Measurements from ENCODE around the gene SLC25A42.
"Not testable (repeated sequence)": the region's sequence is repeated elsewhere in the genome, so short reads cannot be mapped to it uniquely, and the experiment has no call there.

SLC25A42 gene

DNA sequence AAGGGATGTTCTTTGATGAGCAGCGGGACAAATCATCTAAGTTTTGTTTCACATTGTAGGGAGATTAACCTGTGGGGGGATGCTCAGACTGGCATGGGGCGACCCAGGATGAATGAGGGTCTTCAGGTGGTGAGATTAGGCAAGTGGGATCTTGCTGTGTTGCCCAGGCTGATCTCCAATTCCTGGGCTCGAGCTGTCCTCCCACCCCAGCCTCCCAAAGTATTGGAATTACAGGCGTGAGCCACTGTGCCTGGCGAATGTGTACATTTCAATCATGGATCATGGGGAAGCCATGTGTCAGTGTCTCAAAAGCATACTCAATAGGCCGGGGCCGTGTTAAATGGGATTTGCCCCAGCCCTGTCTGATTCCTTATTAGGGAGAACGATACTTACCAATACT lies 8.1 kb downstream of the SLC25A42 start:
- DNase-seq, result no peak

GRCh38 chr19:19074196-19074882 lies 10.5 kb downstream of the SLC25A42 start:
- DNase-seq, result no peak

DNA sequence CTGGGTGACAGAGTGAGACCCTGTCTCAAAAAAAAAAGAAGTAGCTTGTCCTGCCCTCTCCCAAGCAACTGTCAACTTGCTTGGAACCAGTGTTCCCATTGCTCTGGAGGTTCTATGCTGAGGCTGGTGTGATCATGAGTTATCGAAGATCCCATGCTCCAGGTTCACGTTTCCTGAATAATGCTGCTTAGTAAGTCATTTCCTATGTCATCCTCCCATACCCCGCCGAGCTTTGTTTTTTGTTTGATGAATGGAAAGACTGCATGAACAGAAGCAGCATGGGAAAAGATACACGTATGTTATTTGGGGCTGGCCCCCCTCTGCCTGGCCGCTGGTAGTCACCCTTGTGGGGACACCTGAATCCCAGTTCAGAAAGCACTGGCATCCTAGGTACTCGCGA lies 11.3 kb downstream of the SLC25A42 start:
- DNase-seq, result no peak

DNA sequence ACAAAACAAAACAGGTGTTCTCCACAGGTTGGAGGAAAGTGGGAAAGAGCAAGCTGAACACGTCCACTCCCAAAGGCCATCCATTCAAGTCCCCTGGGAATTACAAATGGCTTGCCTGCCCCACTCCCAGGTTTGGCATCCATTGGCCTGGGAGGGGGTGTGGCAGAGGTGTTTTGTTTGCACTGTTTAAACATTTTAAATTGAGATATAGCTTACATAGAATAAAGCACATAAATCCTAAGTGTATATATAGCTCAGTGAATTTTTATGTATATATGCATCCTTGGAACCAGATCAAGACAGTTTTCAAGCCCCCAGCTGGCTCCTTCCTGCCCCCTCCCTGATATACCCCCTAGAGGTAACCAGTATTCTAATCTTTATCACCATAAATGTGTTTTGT lies 12.7 kb downstream of the SLC25A42 start:
- DNase-seq, result no peak

DNA sequence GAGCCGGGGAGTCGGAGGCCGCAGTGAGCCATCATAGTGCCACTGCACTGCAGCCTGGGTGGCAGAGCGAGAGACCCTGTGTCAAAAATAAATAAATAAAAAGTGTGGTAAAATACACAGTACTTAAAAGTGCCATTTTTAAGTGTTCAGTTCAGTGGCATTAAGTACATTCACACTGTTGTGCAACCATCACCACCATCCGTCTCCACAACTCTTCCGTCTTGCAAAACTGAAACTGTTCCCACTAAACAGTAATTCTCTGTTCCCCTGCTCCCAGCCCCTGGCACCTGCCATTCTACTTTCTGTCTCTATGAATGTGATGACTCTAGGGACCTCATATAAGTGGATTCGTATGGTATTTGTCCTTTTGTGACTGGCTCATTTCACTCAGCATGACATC lies 13.3 kb downstream of the SLC25A42 start:
- DNase-seq, result peak in 1 of 2 experiments; percentile 35

DNA sequence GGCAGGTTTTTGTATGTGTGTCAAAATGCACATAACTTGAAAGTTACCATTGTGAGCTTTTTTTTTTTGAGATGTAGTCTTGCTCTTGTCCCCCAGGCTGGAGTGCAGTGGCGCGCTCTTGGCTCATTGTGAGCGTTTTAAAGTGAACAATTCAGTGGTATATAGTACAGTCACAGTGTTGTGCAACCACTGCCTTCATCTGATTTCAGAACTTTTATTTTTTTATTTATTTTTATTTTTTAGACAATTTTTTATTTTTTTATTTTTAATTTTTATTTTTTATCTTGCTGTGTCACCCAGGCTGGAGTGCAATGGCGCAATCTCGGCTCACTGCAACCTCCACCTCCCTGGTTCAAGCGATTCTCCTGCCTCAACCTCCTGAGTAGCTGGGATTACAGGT lies 15.0 kb downstream of the SLC25A42 start:
- DNase-seq, result no peak

DNA sequence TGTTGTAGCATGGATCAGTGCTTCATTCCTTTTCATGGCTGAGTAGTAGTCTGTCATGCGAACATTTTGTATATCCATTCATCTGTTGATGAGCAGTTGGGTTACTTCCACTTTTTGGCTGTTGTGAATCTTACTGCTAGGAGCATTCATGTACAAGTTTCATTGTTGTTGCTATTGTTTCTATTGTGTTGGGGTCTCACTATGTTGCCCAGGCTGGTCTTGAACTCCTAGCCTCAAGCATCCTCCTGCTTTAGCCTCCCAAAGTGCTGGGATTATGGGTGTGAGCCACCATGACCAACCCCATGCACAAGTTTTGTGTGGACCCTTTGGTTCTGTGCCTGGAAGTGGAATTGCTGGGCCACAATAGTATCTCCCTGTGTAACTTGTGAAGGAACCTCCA lies 15.8 kb downstream of the SLC25A42 start:
- DNase-seq, result no peak

DNA sequence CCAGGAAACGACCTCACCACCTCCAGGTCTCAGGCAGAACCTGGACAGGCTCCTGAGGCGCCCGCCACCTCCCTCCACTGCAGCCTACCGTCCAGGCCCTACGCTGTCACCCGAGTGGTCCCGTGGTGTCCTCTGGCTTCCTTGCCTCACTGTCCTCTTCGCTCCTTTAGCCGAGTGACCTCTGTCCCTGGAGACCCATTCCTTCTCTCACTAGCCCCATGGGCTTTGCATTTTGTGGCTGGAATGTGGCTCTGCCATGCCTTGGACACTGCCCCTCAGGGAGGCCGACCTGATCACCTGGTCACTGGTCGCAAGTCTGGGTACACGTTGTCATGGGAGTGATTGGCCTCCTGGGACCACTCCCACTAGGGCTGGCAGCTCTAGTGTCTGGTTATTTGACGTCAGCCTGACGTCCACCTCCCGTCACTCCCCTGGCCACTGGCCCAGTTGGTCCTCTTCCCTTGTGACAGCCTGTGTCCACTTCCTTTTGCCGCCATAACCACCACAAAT lies 17.9 kb downstream of the SLC25A42 start:
- no peak for DNase-seq

- no peak for DNase-seq
These were observed 19.8 kb downstream of the SLC25A42 start for GRCh38 chr19:19083413-19084178.

DNA sequence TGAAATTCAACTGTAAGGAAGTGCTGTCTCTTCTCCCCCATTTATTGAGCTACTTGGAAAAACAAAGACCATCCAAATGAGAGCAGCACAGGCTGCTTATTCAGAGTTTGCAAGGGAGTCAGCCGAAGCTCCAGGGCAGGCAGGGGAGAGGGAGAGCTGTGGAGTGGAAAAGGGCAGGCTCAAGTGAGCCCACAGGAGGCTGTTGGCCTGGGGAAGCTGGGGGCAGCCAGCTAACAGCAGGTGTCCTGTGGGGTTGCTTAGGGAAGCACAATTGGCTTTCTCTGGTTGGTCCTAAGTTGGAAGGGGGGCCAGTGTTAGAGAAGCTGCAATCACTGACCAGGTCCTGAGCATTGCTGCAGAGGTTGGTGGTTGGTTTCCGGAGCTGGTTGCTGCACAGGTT lies 23.9 kb downstream of the SLC25A42 start:
- no peak for DNase-seq

GRCh38 chr19:19094513-19094912 lies 30.7 kb downstream of the SLC25A42 start:
- DNase-seq, result no peak

GRCh38 chr19:19095691-19096090 lies 31.9 kb downstream of the SLC25A42 start:
- no peak for DNase-seq

DNA sequence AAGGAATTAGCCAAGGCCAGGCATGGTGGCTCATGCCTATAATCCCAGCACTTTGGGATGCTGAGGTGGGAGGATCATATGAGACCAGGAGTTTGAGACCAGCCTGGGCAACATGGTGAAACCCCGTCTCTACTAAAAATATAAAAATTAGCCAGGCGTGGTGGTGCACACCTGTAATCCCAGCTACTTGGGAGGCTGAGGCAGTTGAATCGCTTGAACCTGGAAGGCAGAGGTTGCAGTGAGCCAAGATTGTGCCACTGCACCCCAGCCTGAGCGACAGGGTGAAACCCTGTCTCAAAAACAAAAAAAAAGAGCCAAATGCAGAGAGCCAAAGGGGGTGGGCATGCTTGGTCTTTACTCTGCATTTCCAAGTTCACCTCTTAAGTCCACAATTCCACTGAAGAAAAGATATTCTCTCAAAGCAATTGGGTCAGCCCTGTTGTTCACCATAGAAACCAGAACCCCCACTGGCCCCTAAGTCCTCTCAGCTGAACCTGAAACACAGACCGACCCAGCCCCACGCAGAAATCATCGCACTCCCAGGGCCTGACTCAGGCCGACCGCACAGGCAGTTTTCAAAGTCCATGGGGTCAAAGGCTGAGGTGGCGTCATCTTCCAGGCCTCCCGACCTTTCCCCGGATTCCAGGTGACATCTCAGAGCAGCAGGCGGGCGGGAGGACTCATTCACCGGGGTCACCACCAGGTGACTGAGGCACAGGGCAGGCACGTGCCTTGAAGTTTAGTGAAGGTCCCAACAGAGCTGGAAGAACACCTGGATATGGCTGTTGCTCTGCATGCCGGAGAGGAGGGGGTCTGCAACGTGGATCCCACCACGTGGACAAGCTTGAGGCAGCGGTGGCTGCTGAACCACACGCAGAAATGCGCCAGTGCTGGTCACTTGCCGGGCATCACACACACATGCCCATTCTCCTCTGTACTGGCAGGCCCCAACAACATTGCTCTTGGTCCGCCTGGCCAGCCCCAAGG lies 33.1 kb downstream of the SLC25A42 start:
- no peak for DNase-seq

- no peak for DNase-seq
These were observed 34.4 kb downstream of the SLC25A42 start for GRCh38 chr19:19098084-19098702.

DNA sequence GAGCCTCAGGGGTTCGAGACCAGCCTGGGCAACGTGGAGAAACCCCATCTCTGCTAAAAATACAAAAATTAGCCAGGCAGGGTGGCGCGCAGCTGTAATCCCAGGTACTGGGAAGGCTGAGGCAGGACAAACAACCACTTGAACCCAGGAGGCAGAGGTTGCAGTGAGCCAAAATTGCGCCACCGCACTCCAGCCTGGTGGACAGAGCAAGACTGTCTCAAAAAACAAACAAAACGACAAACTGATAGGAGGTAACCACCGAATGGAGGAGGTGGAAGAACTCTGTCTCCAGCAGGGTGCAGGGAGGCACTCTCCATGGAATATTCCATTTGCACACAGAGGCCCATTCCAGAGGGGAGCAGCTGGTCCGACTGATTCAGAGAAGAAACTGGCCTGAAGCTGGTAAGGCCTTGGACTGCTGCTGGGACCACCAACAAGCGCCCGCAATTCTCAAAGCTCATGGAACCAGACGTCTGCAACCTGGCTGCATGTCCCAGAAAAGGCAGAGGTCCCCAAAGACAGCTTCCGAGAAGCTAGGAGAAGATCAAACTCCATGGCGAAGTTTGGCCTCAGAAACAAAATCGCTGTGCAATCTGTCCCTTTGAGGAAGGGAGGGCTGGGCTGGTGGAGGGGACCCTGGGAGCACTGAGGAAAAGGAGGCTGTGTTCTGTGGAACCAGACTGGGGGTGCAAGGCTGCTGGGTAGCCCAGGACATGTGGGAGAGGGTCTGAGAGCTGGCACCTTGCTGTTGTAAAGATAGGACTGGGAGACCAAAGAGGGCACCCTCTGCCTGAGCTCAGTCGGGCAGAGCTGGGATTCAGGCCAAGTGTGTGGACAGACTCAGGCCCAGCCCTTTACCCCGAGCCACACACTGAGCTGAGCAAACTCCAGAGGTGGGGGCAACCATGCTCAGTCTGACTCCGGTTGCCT lies 35.2 kb downstream of the SLC25A42 start:
- DNase-seq, result no peak

DNA sequence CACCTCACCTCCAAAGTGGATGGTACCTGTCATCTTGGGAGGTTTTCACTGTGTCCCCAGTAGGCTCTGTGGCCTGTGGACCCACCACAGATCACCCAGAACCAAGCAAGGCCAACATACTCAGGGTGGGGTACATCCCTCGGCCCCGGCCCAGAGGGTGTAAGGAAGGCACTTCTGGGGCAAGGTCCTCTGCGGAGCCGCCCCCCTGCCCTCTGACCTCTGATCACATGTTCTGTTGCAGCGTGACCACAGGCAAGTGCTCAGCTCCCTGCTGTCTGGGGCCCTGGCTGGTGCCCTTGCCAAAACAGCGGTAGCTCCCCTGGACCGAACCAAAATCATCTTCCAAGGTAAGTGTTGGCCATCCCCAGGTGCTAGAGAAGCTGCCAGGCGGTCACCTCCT lies 37.7 kb downstream of the SLC25A42 start:
- DNase-seq, result no peak

- not testable (repeated sequence) for DNase-seq
These were observed 38.8 kb downstream of the SLC25A42 start for GRCh38 chr19:19102566-19102965.

- no peak for DNase-seq
These were observed 39.4 kb downstream of the SLC25A42 start for GRCh38 chr19:19103167-19103566.

DNA sequence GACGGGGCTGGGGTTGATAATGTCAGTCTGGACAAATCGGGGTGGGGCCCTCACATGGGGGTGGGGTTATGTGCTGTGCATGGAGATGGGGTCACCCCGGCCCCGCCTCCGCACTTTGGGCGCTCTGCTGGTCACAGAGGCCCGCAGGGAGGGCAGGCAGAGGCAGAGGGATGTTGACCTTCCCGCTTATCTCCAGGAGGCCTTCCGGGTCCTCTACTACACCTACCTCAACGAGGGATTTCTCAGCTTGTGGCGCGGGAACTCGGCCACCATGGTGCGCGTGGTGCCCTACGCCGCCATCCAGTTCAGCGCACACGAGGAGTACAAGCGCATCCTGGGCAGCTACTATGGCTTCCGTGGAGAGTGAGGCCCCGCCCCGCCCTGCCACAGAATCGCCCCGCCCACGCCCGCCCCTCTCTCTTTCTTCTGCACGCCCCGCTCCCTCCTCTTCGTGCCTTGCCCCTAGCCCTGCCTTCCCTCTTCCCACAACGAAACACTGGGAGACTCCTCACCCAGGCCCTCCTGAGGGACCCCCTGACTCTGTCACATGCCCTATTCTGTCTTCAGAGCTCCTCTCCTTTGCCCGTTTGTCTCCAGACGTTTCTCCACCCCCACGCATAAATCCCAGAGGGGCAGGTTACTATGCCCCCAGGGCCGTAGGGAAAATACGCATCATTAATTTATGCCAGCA lies 41.7 kb downstream of the SLC25A42 start:
- DNase-seq, result no peak

DNA sequence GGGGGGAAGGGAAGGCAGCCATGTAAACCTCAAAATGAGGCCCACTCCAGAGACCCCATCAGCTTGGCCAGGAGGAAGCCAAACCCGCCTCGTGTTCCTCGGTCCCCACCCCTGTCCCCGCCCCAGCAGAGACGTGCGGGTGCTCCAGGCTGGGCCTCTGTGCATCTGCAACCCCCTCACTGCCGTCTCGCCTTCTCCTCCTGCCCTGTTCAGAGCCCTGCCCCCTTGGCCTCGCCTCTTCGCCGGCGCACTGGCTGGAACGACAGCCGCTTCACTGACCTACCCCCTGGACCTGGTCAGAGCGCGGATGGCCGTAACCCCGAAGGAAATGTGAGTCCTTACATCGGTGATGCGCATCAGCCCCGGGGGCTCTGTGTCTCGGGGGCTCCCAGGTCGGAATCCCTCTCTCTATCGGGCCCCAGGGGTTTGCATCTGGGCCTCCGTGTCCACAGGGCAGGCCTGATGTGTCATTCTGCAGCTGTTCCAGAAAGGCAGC lies 42.3 kb downstream of the SLC25A42 start:
- no peak for DNase-seq

GRCh38 chr19:19106938-19107337 lies 43.1 kb downstream of the SLC25A42 start:
- DNase-seq, result not testable (repeated sequence)
